Osteoblast (primary cell): ENCODE results near the gene VSX2. TPM values are rescaled to one million over a fixed set of nuclear protein-coding genes. Genes with fewer than 3 reads are reported as not detected.

Experiments used
- DNase-seq: peaks from one replicate; pipeline ENCODE4 v3.0.0; 2011; ENCODE audit warnings: low spot score, mixed read lengths; ENCODE audit not compliant: insufficient read length; ENCODE audit errors: missing footprints
- H2AFZ ChIP-seq: 2 replicates; pipeline ENCODE4 v1.6.0; 2011; ENCODE audit warnings: mild to moderate bottlenecking, low read length
- H3K27ac ChIP-seq: 2 replicates; pipeline ENCODE4 v1.5.1; 2011; ENCODE audit warnings: mild to moderate bottlenecking, low read depth, low read length, moderate library complexity
- H3K27me3 ChIP-seq: 2 replicates; pipeline ENCODE4 v1.6.0; 2012; ENCODE audit warnings: mild to moderate bottlenecking, control low read depth, inconsistent platforms, low read length, moderate library complexity; ENCODE audit not compliant: insufficient read depth
- H3K36me3 ChIP-seq: 2 replicates; pipeline ENCODE4 v1.5.1; 2011; ENCODE audit warnings: mild to moderate bottlenecking, low read length, control low read depth, moderate library complexity; ENCODE audit not compliant: insufficient read depth
- H3K4me1 ChIP-seq: 2 replicates; pipeline ENCODE4 v1.5.1; 2011; ENCODE audit warnings: mild to moderate bottlenecking, low read length, control low read depth, moderate library complexity; ENCODE audit not compliant: insufficient read depth
- H3K4me2 ChIP-seq: 2 replicates; pipeline ENCODE4 v1.6.0; 2011; ENCODE audit warnings: mild to moderate bottlenecking, low read length; ENCODE audit not compliant: insufficient read depth
- H3K4me3 ChIP-seq: fragments of 200-600 bp; sonication (generic); 3 replicates; pipeline ENCODE4 v1.5.1; 2012; ENCODE audit warnings: mild to moderate bottlenecking, low read length, inconsistent platforms; ENCODE audit not compliant: insufficient read depth
- H3K79me2 ChIP-seq: 2 replicates; pipeline ENCODE4 v1.6.0; 2012; ENCODE audit warnings: mild to moderate bottlenecking, low read length, control low read depth, inconsistent platforms; ENCODE audit not compliant: insufficient read depth
- H3K9me3 ChIP-seq: 2 replicates; pipeline ENCODE4 v1.5.1; 2011; ENCODE audit warnings: low read depth, low read length, control low read depth
- H4K20me1 ChIP-seq: 2 replicates; pipeline ENCODE4 v1.6.0; 2012; ENCODE audit warnings: mild to moderate bottlenecking, low read length, control low read depth; ENCODE audit not compliant: insufficient read depth
- CTCF ChIP-seq: IDR thresholded peaks from 2 replicates; pipeline ENCODE4 v1.5.1; 2011; ENCODE audit warnings: mild to moderate bottlenecking, low read depth, low read length, moderate library complexity; ENCODE audit errors: extremely low read depth
- total RNA-seq: library from RNA; depleted of rRNA; stranded (reverse); fragments of >200 nt; gene quantifications from 2 replicates; pipeline ENCODE4 v1.2.3, GENCODE V29; 2012

Gene VSX2
- total RNA-seq, 1 donor = not detected

GRCh38 chr14:74223016-74223415 lies 16.2 kb upstream of the VSX2 start:
- peaks cover under 1% of the 10 kb centered on the region for H3K4me1 ChIP-seq
- no peaks in the 10 kb centered on the region for H4K20me1 ChIP-seq
- no peak for TF ChIP-seq CTCF
- H3K27me3 ChIP-seq = peaks cover 35% of the 10 kb centered on the region
- H3K9me3 ChIP-seq = no peaks in the 10 kb centered on the region
- DNase-seq = peak; percentile 35
- no peak overlapping the region for H3K4me2 ChIP-seq
- no peak overlapping the region for H3K4me3 ChIP-seq
- no peak overlapping the region for H2AFZ ChIP-seq
- no peak overlapping the region for H3K27ac ChIP-seq
- H3K36me3 ChIP-seq = no peaks in the 10 kb centered on the region
- H3K79me2 ChIP-seq = no peaks in the 10 kb centered on the region

- Histone ChIP-seq H3K27ac (no peak overlapping the region), H3K4me2 (no peak overlapping the region), H3K36me3 (no peaks in the 10 kb centered on the region), H2AFZ (no peak overlapping the region), H3K27me3 (peaks cover 46% of the 10 kb centered on the region), H3K79me2 (no peaks in the 10 kb centered on the region), H3K4me3 (no peak overlapping the region), H3K4me1 (no peaks in the 10 kb centered on the region), H3K9me3 (peaks cover 2% of the 10 kb centered on the region), H4K20me1 (no peaks in the 10 kb centered on the region)
- no peak for DNase-seq
- TF ChIP-seq CTCF = no peak
Measured at GRCh38 chr14:74231784-74232183, 7.5 kb upstream of the VSX2 start.

GRCh38 chr14:74235017-74235416 lies 4.2 kb upstream of the VSX2 start:
- Histone ChIP-seq H3K4me3 (no peak overlapping the region), H3K9me3 (peaks cover 2% of the 10 kb centered on the region), H3K79me2 (no peaks in the 10 kb centered on the region), H3K27ac (no peak overlapping the region), H3K4me1 (no peaks in the 10 kb centered on the region), H2AFZ (no peak overlapping the region), H3K27me3 (peaks cover 54% of the 10 kb centered on the region), H3K4me2 (no peak overlapping the region), H4K20me1 (peaks cover 4% of the 10 kb centered on the region), H3K36me3 (no peaks in the 10 kb centered on the region)
- TF ChIP-seq CTCF = no peak
- peak; percentile 41 for DNase-seq

GRCh38 chr14:74237441-74237840 lies 1.8 kb upstream of the VSX2 start:
- H3K36me3 ChIP-seq = no peaks in the 10 kb centered on the region
- no peaks in the 10 kb centered on the region for H3K9me3 ChIP-seq
- H3K79me2 ChIP-seq = no peaks in the 10 kb centered on the region
- no peak overlapping the region for H3K27ac ChIP-seq
- peak; percentile 62 for DNase-seq
- H3K4me1 ChIP-seq = no peaks in the 10 kb centered on the region
- H3K4me3 ChIP-seq = no peak overlapping the region
- H2AFZ ChIP-seq = no peak overlapping the region
- peaks cover 67% of the 10 kb centered on the region for H3K27me3 ChIP-seq
- H3K4me2 ChIP-seq = no peak overlapping the region
- no peak for TF ChIP-seq CTCF
- H4K20me1 ChIP-seq = peaks cover 4% of the 10 kb centered on the region
